ENCODE results near the gene RALA.
A peak's percentile ranks its signal among the peaks of the same experiment; 100 is the strongest.

The RALA gene

GRCh38 chr7:39623047-39623731, at the start of gene RALA:
RALA (plus strand) TSS chr7:39623572; CDS start chr7:39686668, 63,096 bp downstream.
- Histone ChIP-seq H3K36me3 (replicated peaks) (no peaks in the 10 kb centered on the region), H3K27ac (peak within 1 kb of the TSS; percentile 93), H3K27me3 (replicated peaks) (no peaks in the 10 kb centered on the region), H3K4me3 (ENCODE audit: low read depth, low read length) (peak within 1 kb of the TSS; percentile 79)
- peak; percentile 91 for DNase-seq
- TF ChIP-seq CTCF (IDR thresholded peaks at IDR 0.05; ENCODE audit: low read depth, low read length, missing control alignments): no peak
- in situ Hi-C loops (cut with HindIII; ENCODE audit: low pct_ligation_motif_present, low sequenced_read_pairs): no loop called here

- Histone ChIP-seq H3K27ac (no peak overlapping the region), H3K27me3 (replicated peaks) (no peaks in the 10 kb centered on the region), H3K4me3 (ENCODE audit: low read depth, low read length) (no peak overlapping the region), H3K36me3 (replicated peaks) (peaks cover 11% of the 10 kb centered on the region)
- in situ Hi-C loops (cut with HindIII; ENCODE audit: low pct_ligation_motif_present, low sequenced_read_pairs): loop anchor here (25.0 kb wide), 1 partner anchor 162 kb away; no protein-coding TSS in a partner anchor
- DNase-seq: no peak
- no peak for TF ChIP-seq CTCF (IDR thresholded peaks at IDR 0.05; ENCODE audit: low read depth, low read length, missing control alignments)
Measured at GRCh38 chr7:39574673-39575349, 48.6 kb upstream of the RALA start.

- in situ Hi-C loops (cut with HindIII; ENCODE audit: low pct_ligation_motif_present, low sequenced_read_pairs): loop anchor here (25.0 kb wide), 1 partner anchor 160 kb away; no protein-coding TSS in a partner anchor
- Histone ChIP-seq H3K27ac (no peak overlapping the region), H3K4me3 (ENCODE audit: low read depth, low read length) (no peak overlapping the region), H3K36me3 (replicated peaks) (peaks cover 8% of the 10 kb centered on the region), H3K27me3 (replicated peaks) (no peaks in the 10 kb centered on the region)
- TF ChIP-seq CTCF (IDR thresholded peaks at IDR 0.05; ENCODE audit: low read depth, low read length, missing control alignments): no peak
- DNase-seq: no peak
Measured at GRCh38 chr7:39577229-39577874, 46.0 kb upstream of the RALA start.

- in situ Hi-C loops (cut with HindIII; ENCODE audit: low pct_ligation_motif_present, low sequenced_read_pairs): loop anchor here (25.0 kb wide), 1 partner anchor 157 kb away; no protein-coding TSS in a partner anchor
- peak; percentile 77 for DNase-seq
- peak; percentile 82 for TF ChIP-seq CTCF (IDR thresholded peaks at IDR 0.05; ENCODE audit: low read depth, low read length, missing control alignments)
- Histone ChIP-seq H3K27ac (no peak overlapping the region), H3K36me3 (replicated peaks) (no peaks in the 10 kb centered on the region), H3K27me3 (replicated peaks) (no peaks in the 10 kb centered on the region), H3K4me3 (ENCODE audit: low read depth, low read length) (no peak overlapping the region)
Measured at GRCh38 chr7:39580149-39580874, 43.1 kb upstream of the RALA start.

- H3K36me3 ChIP-seq (replicated peaks): no peaks in the 10 kb centered on the region
- no peak for DNase-seq
- in situ Hi-C loops (cut with HindIII; ENCODE audit: low pct_ligation_motif_present, low sequenced_read_pairs): loop anchor here (25.0 kb wide), 1 partner anchor 155 kb away; no protein-coding TSS in a partner anchor
- TF ChIP-seq CTCF (IDR thresholded peaks at IDR 0.05; ENCODE audit: low read depth, low read length, missing control alignments): no peak
- H3K27ac ChIP-seq: no peak overlapping the region
- H3K4me3 ChIP-seq (ENCODE audit: low read depth, low read length): no peak overlapping the region
- H3K27me3 ChIP-seq (replicated peaks): no peaks in the 10 kb centered on the region
Measured at GRCh38 chr7:39582536-39582935, 40.8 kb upstream of the RALA start.

Measured in brain microvascular endothelial cell (primary cell).